B cell (primary cell): ENCODE results near the gene FOXD4L4. TPM values are rescaled to one million over a fixed set of nuclear protein-coding genes. Genes with fewer than 3 reads are reported as not detected.
"Not testable (repeated sequence)": the region's sequence is repeated elsewhere in the genome, so short reads cannot be mapped to it uniquely, and the experiment has no call there.

ENCODE experiments used
- ATAC-seq: fragments of 200-7000 bp; cut with Tn5 transposase; one replicate; pipeline ENCODE4 v1.10.0; 2021; ENCODE audit warnings: low read depth, mild to moderate bottlenecking, moderate number of reproducible peaks, moderate library complexity
- CTCF ChIA-PET: fragments of 350-600 bp; sonication (Branson Sonifier 250); formaldehyde crosslinking; loops from one replicate; lab custom pipeline; 2021; ENCODE audit warnings: antibody characterized with exemption, inconsistent platforms; lab: Charles Lee
- POLR2A ChIA-PET: fragments of 350-600 bp; sonication (Branson Sonifier 250); formaldehyde crosslinking; loops from one replicate; lab custom pipeline; 2021; ENCODE audit warnings: antibody characterized with exemption; lab: Charles Lee
- DNase-seq: peaks from one replicate; pipeline ENCODE4 v3.0.0; 2013
- H2AFZ ChIP-seq: 2 replicates; pipeline ENCODE4 v1.6.1; 2012; ENCODE audit warnings: mild to moderate bottlenecking, low read depth, low read length; ENCODE audit not compliant: insufficient read depth, poor library complexity, severe bottlenecking
- H3K27ac ChIP-seq, 2 donors: 1 replicate in 1 of 2; 2 replicates in 1 of 2; pipeline ENCODE4 v1.5.1; 2012 to 2013; ENCODE audit warnings: low read length in 2 of 2, mild to moderate bottlenecking in 2 of 2, moderate library complexity in 1 of 2
- H3K27me3 ChIP-seq, 4 experiments: fragments of 200-600 bp in 1 of 4; sonication (generic) in 1 of 4; replicated peaks in 1 of 4; 1 replicate in 2 of 4; 2 replicates in 2 of 4; pipeline versions ENCODE4 v1.6.1 to v1.7.0; 2013 to 2016; ENCODE audit warnings: low read length in 3 of 4, mild to moderate bottlenecking in 2 of 4, mixed read lengths in 1 of 4, moderate library complexity in 1 of 4; ENCODE audit not compliant: insufficient read depth in 4 of 4, control insufficient read depth in 3 of 4; ENCODE audit errors: control extremely low read depth in 1 of 4
- H3K36me3 ChIP-seq, 2 experiments: replicated peaks in 1 of 2; 1 replicate in 1 of 2; 2 replicates in 1 of 2; pipeline versions ENCODE4 v1.6.1 to v1.7.1; 2013; ENCODE audit warnings: low read length in 1 of 2; ENCODE audit not compliant: insufficient read depth in 2 of 2, control insufficient read depth in 1 of 2; ENCODE audit errors: control extremely low read depth in 1 of 2, extremely low read depth in 1 of 2
- H3K4me1 ChIP-seq, 2 donors: fragments of 200-600 bp in 1 of 2; sonication (generic) in 1 of 2; 1 replicate in 1 of 2; 2 replicates in 1 of 2; pipeline versions ENCODE4 v1.5.1 to v1.6.1; 2013 to 2017; ENCODE audit warnings: low read length in 2 of 2; ENCODE audit not compliant: control insufficient read depth in 2 of 2, insufficient read depth in 2 of 2
- H3K4me2 ChIP-seq: replicated peaks from 2 replicates; pipeline ENCODE3; 2012; ENCODE audit warnings: mild to moderate bottlenecking, low read depth, low read length; ENCODE audit not compliant: poor library complexity, severe bottlenecking
- H3K4me3 ChIP-seq, 5 experiments: fragments of 200-600 bp in 1 of 5; sonication (generic) in 1 of 5; 1 replicate in 3 of 5; 2 replicates in 2 of 5; pipeline versions ENCODE4 v1.5.1 to v1.7.0; 2011 to 2016; ENCODE audit warnings: low read length in 4 of 5, mild to moderate bottlenecking in 4 of 5, low read depth in 2 of 5, control low read depth in 1 of 5, moderate library complexity in 1 of 5; ENCODE audit not compliant: insufficient read depth in 1 of 5; ENCODE audit errors: control extremely low read depth in 1 of 5, extremely low read depth in 1 of 5
- H3K79me2 ChIP-seq: fragments of 200-600 bp; sonication (generic); one replicate; pipeline ENCODE4 v1.6.0; 2016; ENCODE audit warnings: low read length; ENCODE audit not compliant: control insufficient read depth, insufficient read depth
- H3K9ac ChIP-seq: fragments of 200-600 bp; sonication (generic); 2 replicates; pipeline ENCODE4 v1.6.1; 2017; ENCODE audit warnings: mild to moderate bottlenecking, low read length, moderate library complexity
- H3K9me3 ChIP-seq, 3 donors: one replicate each; pipeline versions ENCODE4 v1.6.1 to v1.7.1; 2013; ENCODE audit warnings: low read length in 2 of 3; ENCODE audit not compliant: control insufficient read depth in 2 of 3, insufficient read depth in 1 of 3; ENCODE audit errors: control extremely low read depth in 1 of 3
- H4K20me1 ChIP-seq: 2 replicates; pipeline ENCODE4 v1.6.0; 2012; ENCODE audit warnings: mild to moderate bottlenecking, low read length; ENCODE audit not compliant: insufficient read depth, control insufficient read depth, poor library complexity, severe bottlenecking
- H3K27ac Mint-ChIP-seq: one replicate; pipeline ENCODE4 v1.8.0; 2021; ENCODE audit warnings: mixed read lengths
- H3K27me3 Mint-ChIP-seq: one replicate; pipeline ENCODE4 v1.8.0; 2021; ENCODE audit warnings: mixed read lengths
- H3K4me1 Mint-ChIP-seq: one replicate; pipeline ENCODE4 v1.8.0; 2021; ENCODE audit warnings: mixed read lengths
- H3K4me3 Mint-ChIP-seq: one replicate; pipeline ENCODE4 v1.8.0; 2021; ENCODE audit warnings: mixed read lengths
- H3K9me3 Mint-ChIP-seq: one replicate; pipeline ENCODE4 v1.8.0; 2022; ENCODE audit warnings: mixed read lengths; ENCODE audit not compliant: insufficient read depth
- WGBS: methylation state at CpG from one replicate; pipeline ENCODE4 v1.1.5; 2013; ENCODE audit warnings: missing lambda C conversion rate; ENCODE audit not compliant: insufficient coverage; 5-methylcytosine and 5-hydroxymethylcytosine counted together
- intact Hi-C: fragments of 100-400 bp; cut with micrococcal nuclease; formaldehyde crosslinking; loops from one replicate; pipeline ENCODE4 v1.10.0; 2022
- polyA minus RNA-seq: library from RNA; depleted of rRNA, polyadenylated mRNA; stranded (reverse); fragments of >200 nt; gene quantifications from 2 replicates; pipeline ENCODE4 v1.2.3, GENCODE V29; 2012
- polyA plus RNA-seq: library from polyadenylated mRNA; depleted of rRNA; stranded (reverse); fragments of >200 nt; gene quantifications from 2 replicates; pipeline ENCODE4 v1.2.3, GENCODE V29; 2012
- total RNA-seq, 2 donors: library from RNA; stranded (reverse); fragments of 120-200 nt in 1 of 2; gene quantifications; 1 replicate in 1 of 2; 2 replicates in 1 of 2; pipeline versions ENCODE4 v1.2.3 to v1.2.4, GENCODE V29; 2013 to 2022

The FOXD4L4 gene
- total RNA-seq (0.90 and 1.1 TPM in 2 replicates), polyA plus RNA-seq (0.15 TPM in 1 of 2 replicates, not detected in the other), polyA minus RNA-seq (0.26 TPM in 1 of 2 replicates, not detected in the other)
- 0.07 TPM for total RNA-seq (2013)

DNA sequence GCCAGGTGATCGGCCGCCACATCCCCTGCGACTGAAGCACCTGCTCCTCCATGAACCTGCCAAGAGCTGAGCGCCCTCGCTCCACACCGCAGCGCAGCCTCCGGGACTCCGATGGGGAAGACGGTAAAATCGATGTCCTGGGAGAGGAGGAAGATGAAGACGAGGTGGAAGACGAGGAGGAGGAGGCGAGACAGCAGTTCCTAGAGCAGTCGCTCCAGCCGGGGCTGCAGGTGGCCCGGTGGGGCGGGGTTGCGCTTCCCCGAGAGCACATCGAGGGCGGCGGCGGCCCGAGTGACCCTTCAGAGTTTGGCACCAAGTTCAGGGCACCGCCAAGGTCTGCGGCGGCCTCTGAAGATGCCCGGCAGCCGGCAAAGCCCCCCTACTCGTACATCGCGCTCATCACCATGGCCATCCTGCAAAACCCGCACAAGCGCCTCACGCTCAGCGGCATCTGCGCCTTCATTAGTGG lies at the start of gene FOXD4L4:
Gene FOXD4L4, plus strand, starts transcription at position 51 of the 469 bp plus-strand sequence. Its CDS starts 0 bp downstream, at position 51.
- POLR2A ChIA-PET, H3K9me3 ChIP-seq, ATAC-seq, H3K4me1 Mint-ChIP-seq, H3K9ac ChIP-seq, intact Hi-C loops, H3K9me3 Mint-ChIP-seq, H3K36me3 ChIP-seq, H3K27me3 ChIP-seq, H3K27ac Mint-ChIP-seq, H2AFZ ChIP-seq, H3K4me2 ChIP-seq, H3K27me3 Mint-ChIP-seq, H3K27ac ChIP-seq, CTCF ChIA-PET, H4K20me1 ChIP-seq, DNase-seq, H3K4me1 ChIP-seq, H3K4me3 ChIP-seq, H3K79me2 ChIP-seq: not testable (repeated sequence)
- H3K4me3 Mint-ChIP-seq: peak within 1 kb of the TSS; percentile 49
- no CpG with 5 or more reads among the region's 38 CpGs for WGBS

DNA sequence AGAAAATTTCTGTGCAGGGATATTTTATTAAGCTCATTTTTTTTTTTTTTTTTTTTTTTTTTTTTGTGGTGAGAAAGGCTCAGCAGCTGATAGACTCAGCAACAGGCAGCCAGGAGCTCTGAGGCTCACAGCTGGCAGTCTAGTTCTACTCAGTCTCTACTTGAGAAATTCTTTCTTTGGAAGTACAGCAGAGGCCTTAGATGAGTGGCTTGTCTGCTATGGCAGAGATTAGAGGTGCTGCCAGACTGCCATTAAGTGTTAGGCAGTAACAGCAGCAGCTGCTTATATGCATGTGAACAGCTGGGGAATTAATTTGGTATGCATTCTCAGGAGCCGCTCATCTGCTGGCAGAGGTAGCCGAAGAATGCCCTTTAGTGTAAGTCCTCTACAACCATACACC lies 33.4 kb upstream of the FOXD4L4 start:
- H3K4me3 Mint-ChIP-seq, ATAC-seq, H3K4me2 ChIP-seq, intact Hi-C loops, POLR2A ChIA-PET, H3K27me3 Mint-ChIP-seq, H3K4me1 Mint-ChIP-seq, H3K9me3 ChIP-seq, H3K9ac ChIP-seq, H3K27me3 ChIP-seq, H3K27ac ChIP-seq, H3K79me2 ChIP-seq, H3K36me3 ChIP-seq, H3K27ac Mint-ChIP-seq, H3K9me3 Mint-ChIP-seq, H3K4me1 ChIP-seq, H2AFZ ChIP-seq, H3K4me3 ChIP-seq, H4K20me1 ChIP-seq, CTCF ChIA-PET, DNase-seq: not testable (repeated sequence)
- WGBS: no CpG with 5 or more reads among the region's 2 CpGs

DNA sequence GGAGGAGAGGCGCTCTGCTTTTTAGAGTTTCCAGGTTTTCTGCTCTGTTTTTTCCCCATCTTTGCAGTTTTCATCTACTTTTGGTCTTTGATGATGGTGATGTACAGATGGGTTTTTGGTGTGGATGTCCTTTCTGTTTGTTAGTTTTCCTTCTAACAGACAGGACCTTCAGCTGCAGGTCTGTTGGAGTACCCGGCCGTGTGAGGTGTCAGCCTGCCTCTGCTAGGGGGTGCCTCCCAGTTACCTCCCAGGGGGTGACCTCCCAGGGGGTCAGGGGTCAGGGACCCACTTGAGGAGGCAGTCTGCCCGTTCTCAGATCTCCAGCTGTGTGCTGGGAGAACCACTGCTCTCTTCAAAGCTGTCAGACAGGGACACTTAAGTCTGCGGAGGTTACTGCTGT lies 22.5 kb upstream of the FOXD4L4 start:
- H4K20me1 ChIP-seq, H3K9me3 Mint-ChIP-seq, H3K4me1 Mint-ChIP-seq, POLR2A ChIA-PET, H3K4me3 Mint-ChIP-seq, ATAC-seq, H3K4me2 ChIP-seq, H3K27me3 ChIP-seq, H3K79me2 ChIP-seq, DNase-seq, H3K27me3 Mint-ChIP-seq, H3K9ac ChIP-seq, H3K4me3 ChIP-seq, intact Hi-C loops, H2AFZ ChIP-seq, H3K36me3 ChIP-seq, H3K4me1 ChIP-seq, H3K9me3 ChIP-seq, H3K27ac Mint-ChIP-seq, CTCF ChIA-PET, H3K27ac ChIP-seq: not testable (repeated sequence)
- no CpG with 5 or more reads among the region's 5 CpGs for WGBS

DNA sequence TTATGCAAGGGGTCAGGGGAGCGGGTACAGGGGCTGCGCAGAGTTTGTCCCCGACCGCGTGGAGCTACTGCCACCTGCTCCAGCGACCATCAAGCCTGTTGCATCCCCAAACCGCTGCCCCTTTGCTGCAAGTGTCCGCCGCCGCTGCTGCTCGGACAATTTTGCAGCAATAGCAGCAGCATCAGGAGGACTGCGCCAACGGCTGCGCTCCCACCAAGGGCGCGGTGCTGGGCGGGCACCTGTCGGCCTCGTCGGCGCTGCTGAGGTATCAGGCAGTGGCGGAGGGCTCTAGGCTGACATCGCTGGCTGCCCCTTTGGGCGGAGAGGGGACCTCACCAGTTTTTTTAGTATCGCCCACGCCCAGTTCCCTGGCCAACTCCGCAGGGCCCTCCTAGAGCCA lies 1.2 kb downstream of the FOXD4L4 start:
- no CpG with 5 or more reads among the region's 27 CpGs for WGBS
- H3K4me1 Mint-ChIP-seq, H3K27ac Mint-ChIP-seq, ATAC-seq, H3K27me3 Mint-ChIP-seq, H3K27me3 ChIP-seq, H3K4me2 ChIP-seq, H3K36me3 ChIP-seq, H3K4me3 ChIP-seq, CTCF ChIA-PET, H3K4me1 ChIP-seq, H3K9me3 ChIP-seq, DNase-seq, H2AFZ ChIP-seq, H3K9ac ChIP-seq, H3K79me2 ChIP-seq, H3K27ac ChIP-seq, H4K20me1 ChIP-seq, H3K9me3 Mint-ChIP-seq, POLR2A ChIA-PET, intact Hi-C loops: not testable (repeated sequence)
- H3K4me3 Mint-ChIP-seq: peak overlapping the region; percentile 49
